GM12864 (cell line): ENCODE data around the gene TARS2.

Experiments used
- DNase-seq: peaks from one replicate; pipeline ENCODE4 v3.0.0-alpha.2; 2011; ENCODE audit warnings: low read depth
- H3K4me3 ChIP-seq: 2 replicates; pipeline ENCODE4 v1.5.1; 2011; ENCODE audit warnings: mild to moderate bottlenecking, low read depth, low read length, control low read depth
- TF ChIP-seq, protein P1 (sequence below): IDR thresholded peaks from 2 replicates; pipeline ENCODE4 v1.5.1; 2011; ENCODE audit warnings: low read depth, mild to moderate bottlenecking, moderate library complexity, low read length, control low read depth, inconsistent platforms; ENCODE audit errors: missing control alignments

The TARS2 gene

DNA sequence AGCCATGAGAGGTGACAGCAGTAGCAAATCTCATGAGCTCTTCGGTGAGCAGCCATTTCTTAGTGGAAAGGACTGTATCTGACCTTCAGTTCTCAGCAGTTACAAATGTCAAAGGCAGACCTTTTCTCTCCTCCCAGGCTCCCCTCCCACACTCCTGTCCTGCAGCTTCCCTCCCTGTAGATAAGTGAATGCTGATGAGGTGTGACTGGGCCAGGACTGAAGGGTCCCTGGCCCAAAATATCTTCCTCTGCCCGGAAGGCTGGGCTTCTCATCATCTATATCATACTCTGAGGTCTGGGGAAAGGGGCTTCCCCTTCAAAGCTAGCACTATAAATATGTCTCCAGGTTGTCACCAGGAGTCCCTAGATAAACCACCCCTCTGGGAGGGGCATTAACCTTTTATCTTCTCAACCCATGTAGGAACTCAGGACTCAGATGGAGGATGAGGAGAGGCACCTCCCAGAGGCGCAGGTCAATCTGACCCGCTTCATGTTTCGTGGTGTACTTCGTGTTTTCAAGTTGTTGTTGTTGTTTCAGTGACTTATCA is 58.3 kb downstream of the TARS2 start:
- TF ChIP-seq, protein P1, sequence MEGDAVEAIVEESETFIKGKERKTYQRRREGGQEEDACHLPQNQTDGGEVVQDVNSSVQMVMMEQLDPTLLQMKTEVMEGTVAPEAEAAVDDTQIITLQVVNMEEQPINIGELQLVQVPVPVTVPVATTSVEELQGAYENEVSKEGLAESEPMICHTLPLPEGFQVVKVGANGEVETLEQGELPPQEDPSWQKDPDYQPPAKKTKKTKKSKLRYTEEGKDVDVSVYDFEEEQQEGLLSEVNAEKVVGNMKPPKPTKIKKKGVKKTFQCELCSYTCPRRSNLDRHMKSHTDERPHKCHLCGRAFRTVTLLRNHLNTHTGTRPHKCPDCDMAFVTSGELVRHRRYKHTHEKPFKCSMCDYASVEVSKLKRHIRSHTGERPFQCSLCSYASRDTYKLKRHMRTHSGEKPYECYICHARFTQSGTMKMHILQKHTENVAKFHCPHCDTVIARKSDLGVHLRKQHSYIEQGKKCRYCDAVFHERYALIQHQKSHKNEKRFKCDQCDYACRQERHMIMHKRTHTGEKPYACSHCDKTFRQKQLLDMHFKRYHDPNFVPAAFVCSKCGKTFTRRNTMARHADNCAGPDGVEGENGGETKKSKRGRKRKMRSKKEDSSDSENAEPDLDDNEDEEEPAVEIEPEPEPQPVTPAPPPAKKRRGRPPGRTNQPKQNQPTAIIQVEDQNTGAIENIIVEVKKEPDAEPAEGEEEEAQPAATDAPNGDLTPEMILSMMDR = no peak
- no peak overlapping the region for H3K4me3 ChIP-seq
- no peak for DNase-seq

DNA sequence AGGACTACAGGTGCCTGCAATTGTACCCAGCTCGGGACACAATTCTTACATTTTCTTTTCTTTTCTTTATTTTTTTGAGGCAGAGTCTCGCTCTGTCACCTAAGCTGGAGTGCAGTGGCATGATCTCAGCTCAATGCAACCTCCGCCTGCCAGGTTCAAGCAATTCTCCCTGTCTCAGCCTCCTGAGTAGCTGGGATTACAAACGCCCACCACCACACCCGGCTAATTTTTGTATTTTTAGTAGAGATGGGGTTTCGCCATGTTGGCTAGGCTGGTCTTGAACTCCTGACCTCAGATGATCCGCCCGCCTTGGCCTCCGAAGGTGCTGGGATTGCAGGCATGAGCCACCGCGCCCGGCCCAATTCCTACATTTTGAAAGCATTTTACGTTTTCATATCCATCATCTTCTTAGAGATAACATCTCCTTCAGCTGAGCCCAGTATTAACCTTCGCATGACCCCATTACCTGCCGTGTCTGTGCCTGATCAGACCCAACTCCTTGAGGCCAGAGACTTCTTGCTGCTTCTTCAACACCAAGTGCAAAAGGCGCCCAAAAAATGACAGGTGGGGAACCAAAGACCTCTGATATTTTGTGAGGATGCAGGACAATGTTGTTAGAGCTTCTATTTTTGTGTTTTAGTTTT is 59.2 kb downstream of the TARS2 start:
- no peak for DNase-seq
- H3K4me3 ChIP-seq = no peak overlapping the region
- TF ChIP-seq, protein P1 = no peak

DNA sequence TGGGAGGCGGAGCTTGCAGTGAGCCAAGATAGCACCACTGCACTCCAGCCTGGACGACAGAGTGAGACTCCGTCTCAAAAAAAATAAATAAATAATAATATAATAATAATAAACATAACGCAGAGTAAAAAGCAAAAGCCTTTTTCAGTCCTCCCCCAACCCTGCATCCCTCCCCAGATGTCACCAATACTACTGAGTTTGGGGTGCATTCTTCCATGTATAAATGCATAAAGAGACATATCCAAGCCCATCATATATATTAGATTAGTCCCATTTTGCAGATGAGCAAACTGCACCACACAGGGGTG is 61.1 kb downstream of the TARS2 start:
- TF ChIP-seq, protein P1 = no peak
- DNase-seq = no peak
- H3K4me3 ChIP-seq = no peak overlapping the region; the same call in 1 of the 2 replicates

DNA sequence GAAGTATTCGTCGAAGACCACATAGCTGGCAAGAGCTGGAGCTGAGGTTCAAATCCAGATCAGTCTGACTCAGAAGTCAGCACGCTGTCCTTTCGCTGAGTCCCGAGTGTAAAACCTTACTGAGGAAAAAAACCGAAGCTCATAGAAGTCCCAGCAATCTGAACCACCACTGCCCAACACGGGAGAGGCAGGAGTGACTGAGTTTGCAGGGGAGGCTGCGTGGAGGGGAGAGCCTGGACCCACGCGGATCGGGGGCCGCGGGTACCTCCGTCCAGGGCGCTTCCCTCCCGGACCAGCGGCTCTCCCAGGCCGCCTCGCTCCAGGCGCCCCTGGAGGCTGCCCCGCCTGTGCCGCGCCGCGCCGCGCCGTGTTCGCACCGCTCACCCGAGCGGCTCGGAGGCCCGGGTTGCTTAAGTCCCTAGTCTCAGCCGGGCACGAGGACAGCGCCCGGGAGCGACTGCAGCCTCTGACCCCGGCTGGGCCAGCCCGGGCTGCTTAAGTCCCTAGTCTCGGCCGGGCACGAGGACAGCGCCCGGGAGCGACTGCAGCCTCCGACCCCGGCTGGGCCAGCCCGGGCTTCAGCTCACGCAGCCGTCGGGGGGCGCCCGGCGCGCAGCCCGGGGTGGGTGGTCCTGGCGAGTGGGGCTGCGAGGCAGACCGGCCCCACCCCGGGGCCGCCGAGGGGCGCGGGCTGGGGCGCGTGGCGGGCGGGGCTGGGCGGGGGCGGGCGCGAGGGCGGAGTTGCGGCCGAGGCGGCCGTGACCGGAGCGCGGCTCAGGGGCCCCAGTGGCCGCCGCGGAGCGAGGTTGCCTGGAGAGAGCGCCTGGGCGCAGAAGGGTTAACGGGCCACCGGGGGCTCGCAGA is 61.6 kb downstream of the TARS2 start, which contains the start of gene ADAMTSL4:
TSS of gene ADAMTSL4 (plus strand) at position 777 of the 864 bp plus-strand sequence. CDS start 2,881 bp downstream, outside the sequence.
- TF ChIP-seq, protein P1 = peak; percentile 14
- peak within 1 kb of the TSS; percentile 55 for H3K4me3 ChIP-seq
- DNase-seq = no peak

DNA sequence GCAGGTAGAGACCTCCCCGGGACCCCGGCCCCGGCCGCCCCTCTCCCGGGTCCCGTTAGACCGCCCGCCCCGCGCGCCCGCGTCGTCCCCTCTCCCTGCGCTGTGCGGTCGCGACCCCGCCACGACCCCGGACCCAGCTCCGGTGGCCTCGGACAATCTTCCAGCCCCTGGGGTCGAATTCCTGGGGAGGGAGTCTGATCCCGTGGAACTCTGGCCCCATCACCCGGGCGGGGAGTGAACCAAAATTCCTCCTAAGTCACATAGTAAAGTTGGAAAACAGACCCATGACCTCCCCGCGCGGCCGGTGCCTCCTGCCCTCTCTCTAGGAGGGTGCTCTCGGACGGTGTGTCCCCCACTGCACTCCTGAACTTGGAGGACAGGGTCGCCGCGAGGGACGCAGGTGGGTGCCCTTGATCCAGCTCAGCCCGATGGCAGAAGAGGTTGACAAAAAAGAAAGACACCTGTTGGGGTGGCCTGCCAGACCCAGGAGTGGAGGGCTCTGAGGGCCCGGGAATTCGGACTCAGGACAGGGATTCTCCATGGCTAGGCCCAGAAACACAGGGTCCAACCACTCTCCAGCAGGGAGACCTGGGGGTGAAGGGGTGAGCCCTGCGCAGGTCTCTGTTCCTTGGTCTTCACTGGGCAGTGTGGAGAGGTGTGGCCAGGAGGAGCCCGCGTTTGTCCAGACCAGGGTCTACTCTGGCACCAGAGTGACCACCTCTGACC is 62.4 kb downstream of the TARS2 start:
- no peak overlapping the region; the same call in 1 of the 2 replicates for H3K4me3 ChIP-seq
- TF ChIP-seq, protein P1 = no peak
- no peak for DNase-seq

DNA sequence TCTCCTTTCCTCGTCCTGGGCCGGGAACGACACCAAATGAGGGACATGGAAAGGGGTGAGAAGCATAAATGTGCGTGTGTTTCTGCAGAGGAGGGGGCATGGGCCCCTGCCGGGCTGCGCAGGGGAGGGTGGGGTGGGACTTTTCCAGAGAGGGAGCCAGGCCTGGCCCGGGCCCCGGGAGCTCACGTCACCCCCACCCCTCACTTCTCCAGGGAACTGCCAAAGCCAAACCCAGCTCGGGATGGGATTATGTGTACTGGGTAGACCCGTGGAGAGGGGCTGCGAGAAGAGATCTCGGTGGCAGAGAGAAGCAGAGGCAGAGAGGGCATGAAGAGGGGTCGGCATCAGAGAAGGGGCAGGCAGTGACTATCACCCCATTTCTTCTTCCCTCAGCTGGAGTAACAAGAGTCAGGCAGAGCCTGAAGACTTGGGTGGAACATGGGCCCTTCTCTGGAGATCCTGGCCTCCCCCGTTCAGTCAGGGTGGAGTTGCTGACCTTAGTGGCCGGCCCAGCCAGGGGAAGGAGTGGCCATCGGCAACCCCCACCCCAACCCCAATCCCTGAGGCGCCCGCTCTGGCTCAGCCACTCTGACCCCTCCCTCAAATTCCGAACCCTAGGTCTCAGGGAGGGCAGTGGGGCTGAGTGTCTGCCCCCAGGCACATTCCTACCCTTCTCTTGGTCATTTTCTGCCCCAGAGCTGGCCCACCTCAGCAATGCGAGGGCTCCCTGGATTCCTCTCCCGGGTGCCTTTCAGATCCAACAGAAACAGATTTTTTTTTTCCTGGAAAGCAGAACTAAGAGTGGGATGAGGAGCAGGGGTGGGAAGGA is 63.2 kb downstream of the TARS2 start:
- H3K4me3 ChIP-seq = no peak overlapping the region
- DNase-seq = no peak
- TF ChIP-seq, protein P1 = no peak
